Gastroesophageal sphincter (tissue), 2 donors: Measurements from ENCODE around the gene NAT9.

ENCODE experiments used
- EP300 ChIP-seq: sonication (generic); formaldehyde crosslinking; IDR thresholded peaks from one replicate; pipeline ENCODE4 v1.6.1; 2017; ENCODE audit warnings: antibody characterized with exemption, mild to moderate bottlenecking
- POLR2AphosphoS5 ChIP-seq: sonication (generic); formaldehyde crosslinking; IDR thresholded peaks from one replicate; pipeline ENCODE4 v1.6.1; 2017; ENCODE audit warnings: antibody characterized with exemption

GRCh38 chr17:74752415-74752814, 23.7 kb downstream of the NAT9 start:
- TF ChIP-seq POLR2AphosphoS5: no peak
- no peak for TF ChIP-seq EP300
